Coronary artery (tissue), 2 donors: ENCODE measurements around the gene SLC5A5.
A peak's percentile ranks its signal among the peaks of the same experiment; 100 is the strongest.

Experiments
- DNase-seq: peaks from one replicate; pipeline ENCODE4 v3.0.0-alpha.2; 2017; ENCODE audit warnings: low spot score
- H3K27ac ChIP-seq, 2 donors: fragments of 200-600 bp; sonication (generic); one replicate each; pipeline ENCODE4 v1.5.1; 2016 to 2019
- H3K4me3 ChIP-seq: fragments of 200-600 bp; sonication (generic); 2 replicates; pipeline ENCODE4 v1.5.1; 2016; ENCODE audit warnings: mild to moderate bottlenecking, moderate library complexity
- CTCF ChIP-seq: fragments of 200-600 bp; sonication (generic); IDR thresholded peaks from one replicate; pipeline ENCODE4 v1.5.1; 2019; ENCODE audit warnings: antibody characterized with exemption

Gene SLC5A5

DNA sequence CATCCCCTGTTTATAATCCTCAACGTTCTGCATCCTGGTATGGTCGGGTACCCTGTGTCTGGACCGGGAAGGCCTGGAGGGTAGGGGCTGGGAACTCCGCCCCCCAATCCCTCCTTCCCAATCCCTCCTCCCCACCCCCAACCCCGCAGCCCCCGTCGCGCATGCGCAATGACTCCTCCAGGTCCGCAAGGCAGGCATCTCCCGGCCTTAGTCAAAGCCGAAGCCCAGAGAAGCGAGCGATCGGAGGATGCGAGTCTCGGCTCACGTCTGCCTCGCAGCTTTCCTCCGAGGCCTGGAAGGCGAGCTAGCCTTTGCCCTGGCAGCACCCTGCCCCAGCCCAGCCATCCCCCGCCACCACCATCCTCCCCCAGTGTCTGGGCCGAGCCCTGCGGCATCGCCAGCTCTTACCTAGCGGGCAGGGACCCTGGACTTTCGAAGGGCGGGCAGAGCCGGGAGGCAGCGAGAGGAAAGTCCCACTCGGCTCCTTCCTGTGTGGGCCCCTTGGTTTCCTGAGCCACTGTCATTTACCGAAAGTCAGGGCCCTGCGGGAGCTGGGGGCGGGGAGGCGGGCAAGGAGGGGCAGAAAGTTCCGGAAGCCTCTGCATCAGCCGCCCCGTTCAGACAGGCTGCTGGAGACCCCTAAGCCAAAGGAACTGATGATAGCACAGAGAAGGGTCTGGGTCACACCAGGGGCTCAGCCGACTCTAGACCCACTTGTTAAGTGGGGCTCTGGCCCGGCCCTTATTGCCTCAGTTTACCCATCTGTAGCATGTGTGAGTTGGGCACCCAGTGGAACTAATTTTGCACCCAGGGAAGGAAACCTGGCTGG, 24.0 kb upstream of the SLC5A5 start, which contains the start of gene JAK3:
Gene JAK3, minus strand, starts transcription at position 445 of the 829 bp plus-strand sequence. CDS start 3,565 bp downstream, outside the sequence.
- H3K4me3 ChIP-seq: peak within 1 kb of the TSS; percentile 70
- no peak for DNase-seq
- H3K27ac ChIP-seq: peak within 1 kb of the TSS; percentile 4 to 86
- TF ChIP-seq CTCF: no peak

GRCh38 chr19:17848595-17849292, 23.0 kb upstream of the SLC5A5 start:
- H3K27ac ChIP-seq: peak overlapping the region in 1 of 2 donors; percentile 86
- TF ChIP-seq CTCF: no peak

DNA sequence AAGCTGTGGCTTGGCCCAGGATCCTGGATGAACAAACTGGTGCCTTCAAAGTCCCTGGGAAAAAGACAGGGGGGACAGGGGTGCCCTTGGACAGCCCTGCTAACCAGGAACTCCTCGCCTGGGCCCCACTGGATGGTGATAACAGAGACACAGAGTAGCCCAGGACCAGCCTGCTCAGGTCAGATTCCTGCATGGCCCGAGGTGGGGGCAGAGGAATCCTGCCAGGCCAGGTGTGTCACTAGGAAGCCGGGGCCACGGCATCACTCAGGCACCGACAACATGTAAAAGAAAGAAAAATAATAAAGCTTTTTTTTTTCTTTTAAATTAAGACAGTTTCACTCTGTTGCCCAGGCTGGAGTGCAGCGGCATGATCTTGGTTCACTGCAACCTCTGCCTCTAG, 17.7 kb upstream of the SLC5A5 start:
- TF ChIP-seq CTCF: no peak
- DNase-seq: no peak
- Histone ChIP-seq H3K27ac (no peak overlapping the region), H3K4me3 (no peak overlapping the region)

More at GRCh38 chr19:17848595-17849292, 23.0 kb upstream of the SLC5A5 start:
- no peak overlapping the region for H3K4me3 ChIP-seq
- DNase-seq: no peak

DNA sequence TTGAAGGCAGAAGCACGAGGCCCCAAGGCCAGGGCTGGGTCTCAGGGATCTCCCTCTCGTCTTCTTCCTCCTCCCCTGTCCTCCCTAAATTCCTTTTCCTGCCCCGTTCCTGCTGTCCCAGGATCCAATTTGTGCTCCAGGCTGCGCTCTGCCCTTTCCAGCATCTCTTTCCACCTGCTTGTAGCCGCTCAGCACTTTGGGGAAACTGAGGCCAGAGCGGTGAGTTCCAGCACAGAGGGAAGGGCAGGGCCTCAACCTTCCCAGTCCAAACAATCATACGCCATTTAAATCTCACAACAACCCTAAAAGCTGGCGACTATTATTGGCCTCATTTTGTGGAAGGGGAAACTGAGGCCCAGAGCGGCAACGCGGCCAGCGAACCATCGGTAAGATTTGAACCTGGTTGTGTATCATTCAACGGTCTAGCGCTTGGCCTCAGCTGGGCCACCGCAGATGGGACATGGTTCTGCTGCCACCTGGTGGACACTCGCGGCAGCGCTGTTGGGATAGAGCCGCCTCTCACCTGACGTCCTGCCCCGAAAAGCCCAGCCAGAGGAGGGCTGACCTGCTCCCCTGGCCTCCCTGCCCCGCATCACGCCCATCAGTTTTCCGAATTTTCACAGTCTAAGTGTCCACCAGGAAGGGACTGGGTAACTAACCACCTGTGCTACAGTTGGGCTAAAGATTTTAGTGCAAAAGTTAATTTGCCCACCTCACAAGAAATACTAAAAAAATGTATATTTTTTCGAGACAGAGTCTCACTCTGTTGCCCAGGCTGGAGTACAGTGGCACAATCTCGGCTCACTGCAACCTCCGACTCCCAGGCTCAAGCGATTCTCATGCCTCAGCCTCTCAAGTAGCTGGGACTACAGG, 16.2 kb upstream of the SLC5A5 start:
- Histone ChIP-seq H3K27ac (no peak overlapping the region), H3K4me3 (no peak overlapping the region)
- peak; percentile 98 for TF ChIP-seq CTCF
- DNase-seq: no peak

- peak within 1 kb of the TSS; percentile 93 for H3K4me3 ChIP-seq
- peak; percentile 51 for TF ChIP-seq CTCF
- peak; percentile 99 for DNase-seq
- peak within 1 kb of the TSS; percentile 85 to 86 for H3K27ac ChIP-seq
These were observed 12.0 kb upstream of the SLC5A5 start, which contains the start of gene RPL18A for GRCh38 chr19:17859533-17860330. Gene RPL18A (plus strand): TSS chr19:17859910. CDS start chr19:17859957, 47 bp downstream.
